Stimulated activated CD8-positive, alpha-beta memory T cell treated with anti-CD3 and anti-CD28 coated beads, Interleukin-7, amount 100 ng/mL, for 48 hours (primary cell): ENCODE measurements around the gene SCARB1.

Experiments used
- DNase-seq, 2 donors: peaks; one replicate each; pipeline ENCODE4 v3.0.0-alpha.2; 2020; ENCODE audit warnings: low read depth in 1 of 2; ENCODE audit errors: extremely low read depth in 1 of 2

The SCARB1 gene

DNA sequence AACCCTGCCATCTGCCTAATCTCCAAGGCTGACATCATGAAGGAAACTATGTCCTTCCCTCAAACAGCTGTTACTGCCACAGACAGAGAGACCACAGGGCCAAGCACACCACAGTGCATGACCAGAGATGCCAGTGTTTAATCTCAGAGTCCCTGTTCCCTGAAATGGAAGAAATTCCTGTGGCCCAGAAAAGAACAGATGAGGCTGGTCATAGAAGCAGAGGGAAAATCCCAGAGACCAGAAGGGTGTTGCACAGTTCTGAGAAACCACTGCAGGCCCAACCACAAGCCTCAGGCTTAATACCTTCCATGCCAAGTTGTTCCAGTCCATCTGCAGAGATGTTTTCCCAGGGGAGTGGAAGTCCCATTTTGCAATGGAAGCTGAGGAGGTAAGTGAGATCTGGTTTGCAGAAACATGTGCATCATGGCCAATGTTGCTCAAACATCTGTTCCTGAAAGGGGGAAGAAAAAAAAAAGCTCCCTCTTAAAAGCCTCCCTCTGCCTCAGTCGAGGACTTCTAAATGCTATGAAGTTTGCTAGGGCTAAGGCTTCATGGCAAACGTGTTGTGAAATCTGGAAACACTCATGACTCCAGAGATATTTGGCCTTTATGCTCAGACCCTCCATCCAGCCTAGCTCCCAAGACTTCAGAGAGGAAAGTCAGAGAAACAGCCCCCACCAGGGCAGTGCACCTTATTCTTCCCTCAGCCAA is 98.6 kb downstream of the SCARB1 start:
- DNase-seq = no peak

DNA sequence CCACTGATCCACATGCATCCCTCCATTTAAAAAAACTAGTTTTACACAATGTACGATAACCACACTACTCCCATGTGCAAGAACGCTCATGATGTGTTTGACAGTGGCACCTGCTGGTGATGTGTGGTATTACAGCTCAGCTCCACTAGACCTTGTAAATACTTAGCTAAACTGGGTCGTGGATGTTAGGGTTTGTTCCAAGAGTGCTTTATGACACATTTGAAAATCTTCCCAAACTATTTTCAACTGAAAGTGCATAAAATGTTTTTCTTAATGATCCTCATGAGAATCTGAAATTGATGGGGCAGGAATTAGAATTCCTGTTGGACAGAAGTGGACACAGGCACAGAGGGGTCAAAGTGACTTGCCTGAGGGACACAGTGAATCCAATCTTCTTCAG is 99.2 kb downstream of the SCARB1 start:
- DNase-seq = no peak

DNA sequence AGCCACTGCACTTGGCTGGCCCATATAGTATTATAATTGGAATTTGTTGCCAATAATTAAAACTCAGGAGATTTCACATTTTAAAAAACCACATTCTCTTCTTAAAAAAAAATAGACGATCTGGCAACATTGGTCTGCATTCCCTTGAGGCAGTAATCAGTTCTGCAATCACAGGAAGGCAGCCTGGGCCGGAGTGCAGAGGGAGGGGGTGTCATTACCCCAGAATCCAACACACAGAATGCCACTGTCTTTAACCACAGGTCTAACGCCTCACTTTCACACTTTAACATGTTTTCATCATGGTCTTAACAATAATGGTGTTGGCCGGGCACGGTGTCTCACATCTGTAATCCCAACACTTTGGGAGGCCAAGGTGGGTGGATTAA is 100.1 kb downstream of the SCARB1 start:
- DNase-seq = no peak

DNA sequence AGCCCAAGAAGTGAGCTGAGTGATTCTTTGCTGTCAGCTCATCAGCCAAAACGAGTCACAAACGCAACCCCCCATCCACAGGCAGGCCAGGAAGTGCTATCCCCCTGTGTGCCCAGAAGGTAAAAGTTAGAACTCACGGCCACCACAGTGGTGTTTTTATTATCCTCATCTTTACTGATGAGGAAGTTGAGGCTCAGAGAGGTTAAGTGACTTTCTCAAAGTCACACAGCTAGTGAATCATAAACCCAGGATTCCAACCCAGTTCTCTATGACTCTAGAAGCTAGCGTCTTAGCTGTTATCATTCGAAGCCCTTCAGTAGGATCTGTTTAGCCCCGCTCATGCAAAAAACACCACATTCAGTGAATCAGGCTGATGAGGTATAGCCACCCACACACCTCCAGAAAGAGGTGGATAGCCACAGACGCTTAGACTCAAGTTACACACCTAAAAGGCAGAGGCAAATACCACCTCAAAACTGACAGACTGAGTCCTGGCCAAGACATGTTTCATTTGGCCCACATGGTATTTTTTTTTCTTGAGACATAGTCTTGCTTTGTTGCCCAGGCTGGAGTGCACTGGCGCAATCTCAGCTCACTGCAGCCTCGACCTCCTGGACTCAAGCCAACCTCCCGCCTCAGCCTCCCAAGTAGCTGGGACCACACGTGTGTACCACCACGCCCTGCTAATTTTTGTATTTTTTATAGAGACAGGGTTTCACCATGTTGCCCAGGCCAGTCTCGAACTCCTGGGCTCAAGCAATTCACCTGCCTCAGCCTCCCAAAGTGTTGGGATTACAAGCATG is 100.7 kb downstream of the SCARB1 start:
- no peak for DNase-seq

DNA sequence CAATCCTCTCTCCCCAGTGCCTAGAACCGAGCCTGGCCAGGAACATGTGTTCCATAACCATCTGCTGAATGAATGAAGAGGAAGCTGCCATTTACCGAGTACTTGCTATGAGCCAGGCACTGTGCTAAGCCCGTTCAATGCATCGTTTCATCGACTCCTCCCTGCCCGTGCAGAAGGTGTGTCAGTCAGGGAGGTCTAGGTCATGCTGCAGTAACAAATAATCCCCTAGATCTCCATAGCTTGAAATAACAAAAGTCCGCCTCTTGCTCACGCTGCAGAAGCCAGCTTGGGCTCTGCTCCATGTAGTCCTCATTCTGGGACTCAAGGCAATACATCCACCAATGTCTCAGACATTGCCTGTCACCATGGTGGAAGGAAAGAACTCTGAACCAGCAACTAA is 101.3 kb downstream of the SCARB1 start:
- DNase-seq = no peak

DNA sequence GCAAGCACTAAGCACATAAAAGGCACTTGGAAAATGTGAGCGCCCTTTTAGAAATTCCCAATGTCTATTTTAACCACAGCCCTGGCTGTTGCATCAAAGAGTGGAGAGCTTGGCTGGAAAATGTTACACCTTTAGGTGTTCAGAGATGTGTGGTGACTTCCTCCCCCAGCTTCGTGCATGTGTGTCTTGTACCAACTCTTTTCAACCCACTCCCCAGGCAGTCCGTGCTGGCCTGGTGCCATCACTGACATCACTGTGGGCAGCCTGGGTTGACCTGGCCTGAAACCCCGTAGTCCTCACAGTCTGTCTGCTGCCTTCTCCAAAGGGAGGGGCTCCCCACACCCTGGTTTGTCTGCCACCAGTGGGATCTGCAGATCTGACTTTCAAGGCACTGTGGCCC is 101.8 kb downstream of the SCARB1 start:
- DNase-seq = peak; percentile 39 to 53

DNA sequence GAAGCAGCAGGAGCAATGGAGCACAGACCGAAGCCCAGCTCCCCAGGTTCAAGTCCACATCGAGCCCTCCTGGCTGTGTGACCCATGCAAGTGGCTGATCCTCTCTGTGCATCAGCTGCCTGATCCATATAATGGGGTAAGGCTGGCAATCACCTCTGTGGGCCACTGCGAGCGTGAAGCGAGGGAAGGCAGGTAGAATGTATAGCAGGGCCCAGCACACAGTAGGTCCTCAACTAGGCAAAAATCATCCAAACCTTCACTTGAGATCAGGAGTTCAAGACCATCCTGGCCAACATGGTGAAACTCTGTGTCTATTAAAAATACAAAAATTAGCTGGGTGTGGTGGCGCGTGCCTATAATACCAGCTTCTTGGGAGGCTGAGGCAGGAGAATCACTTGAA is 102.6 kb downstream of the SCARB1 start:
- no peak for DNase-seq

DNA sequence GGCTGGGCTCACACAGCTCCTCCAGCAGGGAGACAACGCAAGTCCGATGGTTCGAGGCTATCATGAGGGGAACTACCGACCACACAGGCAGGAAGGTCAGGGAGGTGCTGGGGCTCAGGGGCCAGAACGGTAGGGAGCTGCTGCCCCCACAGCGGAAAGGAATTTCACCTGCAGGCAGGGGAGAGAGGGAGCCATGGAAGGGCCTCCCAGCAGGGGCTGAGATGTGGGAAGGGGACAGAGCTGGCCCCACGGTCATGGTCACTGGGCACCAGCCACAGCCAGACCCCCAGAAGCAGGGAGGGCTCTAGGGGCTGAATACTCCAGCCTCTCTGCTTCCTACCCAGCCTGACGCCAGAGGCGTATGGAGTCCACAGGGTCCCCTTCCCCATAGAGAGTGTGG is 103.1 kb downstream of the SCARB1 start:
- DNase-seq = no peak

DNA sequence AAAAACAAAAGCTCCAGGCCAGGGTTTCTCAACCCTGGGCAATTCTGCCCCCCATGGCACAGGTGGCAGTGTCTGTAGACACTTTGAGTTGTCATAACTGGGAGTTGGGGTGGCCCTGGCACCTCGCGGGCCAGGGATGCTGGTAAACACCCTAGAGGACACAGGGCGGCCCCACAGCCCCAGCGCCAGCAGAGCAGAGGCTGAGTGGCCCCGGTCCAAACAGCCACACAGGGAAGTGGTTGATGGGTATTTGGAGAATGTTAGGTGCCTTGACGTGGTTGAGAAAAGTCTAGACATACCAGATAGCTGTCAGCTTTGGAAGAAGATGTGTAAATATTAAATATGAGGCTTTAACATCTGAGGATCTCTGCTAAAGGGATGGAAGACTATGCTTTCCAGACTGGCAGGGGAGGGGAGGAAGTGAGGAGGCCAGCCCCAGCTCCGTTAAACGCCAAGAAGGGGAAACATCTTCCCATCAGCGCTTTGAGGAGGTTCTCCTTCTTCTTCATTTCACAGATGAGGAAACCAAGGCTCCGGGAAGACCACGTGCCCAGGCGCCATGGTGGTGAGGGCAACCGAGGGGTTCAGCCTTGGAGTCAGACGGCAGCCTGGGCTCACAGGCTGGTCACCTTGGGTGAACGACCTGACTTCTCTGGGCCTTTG is 103.7 kb downstream of the SCARB1 start:
- no peak for DNase-seq

DNA sequence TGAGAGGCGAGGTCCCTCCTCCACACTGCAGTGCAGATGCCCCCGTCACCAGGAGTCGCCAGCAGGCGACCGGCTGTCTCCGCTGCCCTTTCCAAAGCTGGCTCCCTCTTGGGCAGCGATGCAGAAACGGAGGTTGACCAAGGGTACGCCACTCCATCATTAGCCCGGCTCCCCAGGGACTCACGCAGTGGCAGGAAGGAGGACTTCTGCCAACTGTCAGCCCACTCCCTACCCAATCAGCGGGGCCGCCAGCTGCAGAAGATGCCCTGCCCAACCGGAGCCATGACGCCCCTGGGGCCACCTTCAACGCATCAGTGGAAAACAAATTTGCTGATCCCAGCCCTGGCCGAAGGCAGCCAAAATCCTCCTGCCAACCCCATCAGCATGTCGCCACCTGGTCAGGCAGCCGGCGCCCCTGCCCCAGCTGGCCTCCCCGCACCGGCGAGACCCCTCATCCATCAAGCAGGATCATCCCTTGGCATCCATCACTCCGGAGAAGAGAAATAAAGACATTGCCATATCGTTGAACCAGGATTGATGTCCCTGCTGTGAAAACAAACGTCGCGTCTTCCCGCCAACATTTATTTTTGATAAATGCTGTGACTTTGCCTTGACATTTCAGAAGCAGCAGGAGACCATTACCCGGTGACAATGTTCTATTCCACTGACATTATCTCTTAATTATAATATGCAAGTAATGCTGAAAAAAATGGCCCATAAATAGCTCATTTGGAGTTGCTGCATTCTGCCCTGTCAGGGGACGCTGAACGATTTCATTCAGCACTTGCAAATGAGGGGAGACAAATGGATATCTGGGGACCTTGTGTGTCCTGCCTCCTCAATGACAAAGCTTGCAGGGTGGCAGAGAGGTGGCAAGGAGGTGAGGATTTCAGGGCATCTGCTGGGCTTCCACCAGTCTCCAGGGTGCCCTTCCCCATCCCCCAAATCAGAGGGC is 105.1 kb downstream of the SCARB1 start:
- no peak for DNase-seq

DNA sequence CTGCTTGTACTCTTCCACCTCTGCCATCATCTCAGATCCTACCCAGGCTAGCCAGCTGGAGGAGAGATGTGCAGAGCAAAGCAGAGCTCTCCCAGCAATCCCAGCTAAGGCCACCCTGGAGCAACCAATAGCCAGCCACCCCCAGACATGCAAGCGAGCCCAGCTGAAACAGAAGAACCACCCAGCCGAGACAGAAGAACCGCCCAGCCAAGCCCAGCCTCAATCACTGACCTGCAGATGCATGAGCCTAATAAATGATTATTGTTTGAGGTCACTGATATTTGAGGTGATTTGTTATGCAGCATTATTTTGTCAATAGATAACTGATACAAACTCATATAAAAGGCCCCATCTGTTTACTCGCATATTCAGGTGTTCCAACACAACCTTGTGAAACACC is 106.3 kb downstream of the SCARB1 start:
- DNase-seq = no peak

DNA sequence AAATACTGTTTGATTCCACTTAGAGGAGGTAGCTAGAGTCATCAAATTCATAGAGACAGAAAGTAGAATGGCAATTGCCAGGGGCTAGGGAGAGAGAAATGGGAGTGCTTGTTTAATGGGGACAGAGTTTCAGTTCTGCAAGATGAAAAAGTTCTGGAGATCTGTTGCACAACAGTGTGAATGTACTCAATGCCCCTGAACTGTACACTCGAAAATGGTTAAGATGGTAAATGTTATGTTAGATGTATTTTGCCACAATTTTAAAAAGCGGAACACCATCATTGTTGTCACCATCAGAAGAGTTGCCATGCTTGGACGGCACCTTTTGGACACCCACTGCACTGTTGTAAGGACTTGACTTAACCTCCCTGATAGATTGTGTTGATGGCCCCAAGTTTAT is 106.9 kb downstream of the SCARB1 start:
- DNase-seq = no peak

DNA sequence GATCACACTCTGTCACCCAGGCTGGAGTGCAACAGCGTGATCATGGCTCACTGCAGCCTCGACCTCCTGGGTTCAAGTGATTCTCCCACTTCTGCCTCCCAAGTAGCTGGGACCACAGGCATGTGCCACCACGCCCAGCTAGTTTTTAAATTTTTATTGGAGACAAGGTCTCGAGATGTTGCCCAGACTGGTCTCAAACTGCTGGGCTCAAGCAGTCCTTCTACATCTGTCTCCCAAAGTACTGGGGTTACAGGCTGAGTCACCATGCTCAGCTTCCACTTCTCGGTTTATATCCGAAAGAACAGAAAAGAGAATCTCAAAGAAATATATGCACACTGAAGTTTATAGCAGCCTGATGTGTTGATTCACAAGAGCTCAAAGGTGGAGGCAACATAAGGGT is 107.5 kb downstream of the SCARB1 start:
- no peak for DNase-seq

DNA sequence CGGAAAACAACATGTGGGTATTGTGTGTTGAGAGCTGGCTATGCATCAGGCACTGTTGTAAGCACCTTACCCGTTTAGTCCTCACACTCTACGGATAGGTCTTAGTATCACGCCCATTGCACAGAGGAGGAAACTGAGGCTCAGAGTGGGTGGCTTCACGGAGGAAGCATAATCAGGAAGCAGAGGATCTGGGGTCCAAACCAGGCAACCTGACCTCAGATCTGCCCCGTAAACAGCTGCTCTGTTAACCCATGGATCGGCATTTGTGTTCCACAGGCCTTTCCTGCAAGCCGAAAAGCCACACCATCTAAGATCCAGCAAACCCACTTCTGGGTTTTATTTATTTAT is 107.9 kb downstream of the SCARB1 start:
- DNase-seq = no peak

DNA sequence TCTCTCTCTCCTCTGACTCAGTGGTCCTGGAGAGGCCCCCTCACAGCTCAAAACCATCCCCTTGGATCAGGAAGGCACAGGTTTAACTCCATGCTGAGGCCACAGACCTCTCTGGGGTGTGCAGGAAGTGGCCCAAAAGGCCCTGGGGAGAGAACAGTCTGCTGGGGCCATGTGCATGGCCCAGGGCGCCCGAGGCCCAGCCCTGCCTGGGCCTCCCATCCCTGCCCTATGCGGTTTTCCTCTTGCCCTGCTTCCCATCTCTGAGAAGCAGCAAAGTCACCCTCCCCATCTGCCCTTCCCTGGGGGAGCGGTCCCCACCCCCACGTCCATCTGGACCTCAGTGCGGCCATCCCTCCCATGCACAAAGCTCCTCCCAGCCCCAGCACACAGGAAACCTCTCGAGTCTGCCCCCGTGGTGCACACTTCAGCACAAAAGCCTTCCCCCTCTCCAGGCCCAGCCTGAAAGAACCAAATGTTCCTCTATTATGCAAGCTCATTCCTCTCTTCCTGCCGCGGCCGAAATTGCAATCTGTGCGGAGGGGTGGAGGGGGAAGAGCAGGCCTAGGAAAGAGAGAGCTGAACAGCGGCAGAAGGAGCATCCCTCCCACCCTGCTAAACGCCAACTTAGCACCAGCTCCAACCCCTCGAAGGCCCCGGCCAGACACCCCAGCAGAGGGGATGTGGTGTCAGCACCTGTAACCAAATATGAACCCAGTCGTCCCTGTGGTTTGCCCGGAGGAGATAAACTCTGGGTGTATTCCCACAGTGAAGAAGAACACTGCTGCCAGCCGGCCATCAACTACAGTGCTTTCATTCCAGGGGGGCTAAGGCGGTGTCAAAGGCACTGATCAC is 108.5 kb downstream of the SCARB1 start:
- no peak for DNase-seq

DNA sequence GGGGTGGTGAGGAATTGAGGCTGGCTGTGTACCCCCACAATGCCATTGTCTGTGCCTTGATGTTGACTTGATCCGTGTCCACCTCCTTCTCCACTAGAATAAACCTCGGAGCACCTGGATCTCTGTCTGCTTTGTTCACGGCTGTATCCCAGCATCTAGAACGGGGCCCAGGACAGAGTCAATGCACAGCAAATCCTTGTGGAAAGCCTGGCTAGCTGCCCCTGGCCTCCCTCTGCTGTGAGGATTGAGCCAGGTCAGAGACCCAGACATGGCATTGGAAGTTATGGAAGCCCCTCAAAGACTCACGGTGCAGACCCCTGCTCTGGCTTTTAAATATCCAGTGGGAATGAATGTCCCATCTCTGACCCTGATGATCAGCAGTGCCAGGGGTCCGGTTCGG is 109.2 kb downstream of the SCARB1 start:
- DNase-seq = no peak

DNA sequence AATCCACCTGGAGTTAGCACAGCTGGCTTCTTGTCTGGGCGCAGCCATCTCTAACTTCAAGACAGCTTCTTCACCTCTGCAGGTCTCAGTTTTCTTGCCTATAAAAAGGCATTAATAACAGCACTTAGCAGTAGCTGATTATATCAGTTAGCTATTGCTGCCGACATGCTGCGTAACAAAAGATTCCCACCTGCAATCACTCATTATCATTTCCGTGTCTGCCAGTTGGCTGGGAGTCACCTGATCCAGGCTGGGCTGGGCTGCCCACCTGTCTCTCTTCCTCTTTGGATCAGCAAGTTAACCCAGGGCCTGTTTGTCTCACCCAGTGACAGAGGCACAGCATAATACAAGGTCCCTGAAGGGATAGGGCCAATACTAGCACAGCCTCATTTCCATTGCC is 109.7 kb downstream of the SCARB1 start:
- DNase-seq = no peak

DNA sequence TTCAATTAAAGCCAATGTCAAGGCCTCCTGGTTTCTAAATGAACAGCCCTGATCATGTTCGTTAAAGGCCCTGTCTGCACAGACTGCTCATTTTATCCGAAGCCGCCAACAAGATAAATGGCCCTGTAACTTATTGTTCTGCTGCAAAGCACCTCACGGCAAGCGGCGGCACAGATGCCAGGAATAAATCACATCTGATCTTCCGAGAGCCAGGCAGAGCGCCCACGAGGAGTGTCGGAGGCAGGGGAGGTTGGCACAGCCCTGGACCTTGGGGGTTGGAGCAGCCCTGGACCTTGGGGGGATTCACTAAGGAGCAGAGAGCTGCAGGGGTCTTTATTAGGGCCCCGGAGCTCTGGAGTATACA is 110.5 kb downstream of the SCARB1 start:
- DNase-seq = no peak

DNA sequence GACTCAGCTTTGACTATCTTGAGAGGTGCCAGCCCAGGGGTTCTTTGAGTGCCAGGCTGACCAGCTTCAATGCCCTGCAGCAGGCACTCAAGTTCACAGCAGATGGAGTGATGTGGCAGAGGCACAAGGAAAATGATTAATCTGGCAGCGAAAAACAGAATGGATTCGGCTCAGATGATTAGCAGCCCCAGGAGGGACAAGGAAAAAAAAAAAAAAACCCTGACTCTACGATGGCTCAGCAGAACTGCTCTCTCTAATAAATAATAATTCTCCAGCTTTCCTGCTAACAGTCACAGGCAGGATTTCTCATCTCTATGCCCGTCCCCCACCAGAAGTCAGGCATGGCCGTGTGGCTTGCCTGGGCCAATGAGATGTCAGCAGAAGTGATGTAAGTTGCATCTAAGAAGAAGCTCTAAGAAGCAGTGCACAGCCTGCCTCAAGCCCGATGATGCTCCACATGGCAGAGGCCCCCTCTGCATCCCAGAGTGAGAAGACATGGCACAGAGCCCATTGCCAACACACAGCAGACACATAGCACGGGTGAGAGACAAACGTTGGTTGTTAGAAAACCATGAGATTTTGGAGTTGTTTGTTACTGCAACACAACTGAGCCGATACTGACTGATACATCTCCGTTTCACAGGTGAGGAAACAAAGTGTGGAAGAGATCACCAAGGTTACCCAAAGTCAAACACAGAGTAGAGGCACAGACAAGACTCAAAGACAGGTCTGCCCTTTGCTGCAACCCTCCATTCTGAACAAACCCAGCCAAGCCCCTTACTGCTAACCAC is 111.0 kb downstream of the SCARB1 start:
- DNase-seq = no peak
